ENCODE data around the gene SNX25.
"Not testable (repeated sequence)": the region's sequence is repeated elsewhere in the genome, so short reads cannot be mapped to it uniquely, and the experiment has no call there.

The SNX25 gene

DNA sequence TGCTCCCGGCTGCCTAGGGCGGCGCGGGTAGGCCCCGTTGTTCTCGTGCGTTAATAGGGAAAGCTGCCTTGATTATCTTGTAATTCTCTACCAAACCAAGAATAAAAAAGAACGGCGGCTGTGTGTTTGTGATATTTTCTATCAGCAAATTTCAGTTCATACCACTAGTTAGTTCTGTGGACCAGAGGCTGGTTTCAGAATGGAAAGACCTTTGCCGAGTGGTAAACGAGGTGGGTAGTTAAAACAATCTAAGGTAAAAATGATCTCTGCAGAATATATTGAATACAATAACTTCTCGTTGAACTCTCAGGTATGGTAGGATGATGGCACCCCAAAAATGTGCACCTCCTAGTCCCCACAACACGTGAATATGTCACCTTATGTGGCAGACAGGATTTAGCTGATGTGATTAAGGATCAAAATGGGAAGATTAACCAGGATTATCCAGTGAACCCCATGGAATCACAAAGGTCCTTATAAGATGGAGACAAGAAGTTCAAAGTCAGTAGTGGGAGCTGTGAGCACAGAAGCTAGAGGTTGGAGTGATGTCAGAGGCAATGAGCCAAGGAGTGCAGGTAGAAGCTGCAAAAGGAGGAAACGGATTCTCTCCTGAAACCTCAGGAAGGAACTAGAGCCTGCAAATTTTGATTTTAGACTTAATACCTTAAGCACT, 5.0 kb upstream of the SNX25 start:
- peak in 1 of 51 donors; percentile 62 for DNase-seq

DNA sequence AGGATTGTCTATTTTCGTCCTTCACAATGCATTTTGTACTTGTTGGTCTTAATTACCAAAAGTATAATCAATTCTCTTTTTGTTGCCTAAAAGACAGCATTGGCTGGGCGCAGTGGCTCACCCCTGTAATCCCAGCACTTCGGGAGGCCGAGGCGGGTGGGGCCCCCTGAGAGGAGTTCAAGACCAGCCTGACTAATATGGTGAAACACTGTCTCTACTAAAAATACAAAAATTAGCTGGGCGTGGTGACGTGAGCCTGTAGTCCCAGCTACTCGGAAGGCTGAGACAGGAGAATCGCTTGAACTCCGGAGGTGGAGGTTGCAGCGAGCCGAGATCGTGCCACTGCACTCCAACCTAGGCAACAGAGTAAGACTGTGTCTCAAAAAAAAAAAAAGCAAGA, 4.3 kb upstream of the SNX25 start:
- DNase-seq: not testable (repeated sequence)

DNA sequence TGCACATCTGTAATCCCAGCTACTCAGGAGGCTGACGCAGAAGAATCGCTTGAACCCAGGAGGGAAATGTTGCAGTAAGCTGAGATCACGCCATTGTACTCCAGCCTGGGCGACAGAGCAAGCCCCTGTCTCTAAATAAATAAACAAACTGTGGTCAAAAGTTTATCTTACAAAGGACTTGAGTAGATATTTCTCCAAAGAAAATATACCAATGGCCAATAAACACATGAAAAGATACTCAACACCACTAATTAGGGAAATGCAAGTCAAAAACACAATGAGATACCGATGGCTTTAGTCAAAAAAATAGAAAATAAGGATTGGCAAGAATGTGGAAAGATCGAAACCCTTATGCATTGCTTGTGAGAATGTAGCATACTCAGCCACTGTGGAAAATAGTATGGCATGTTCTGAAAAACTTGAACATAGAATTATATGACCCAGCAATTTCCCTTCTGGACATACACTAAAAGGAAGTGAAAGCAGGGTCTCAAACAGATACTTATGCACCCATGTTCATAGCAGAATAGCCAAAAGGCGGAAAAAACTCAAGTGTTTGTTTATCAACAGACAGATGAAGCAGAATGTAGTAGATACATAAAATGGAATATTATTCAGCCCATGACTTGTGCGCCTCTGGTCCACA, 3.6 kb upstream of the SNX25 start:
- no peak for DNase-seq

DNA sequence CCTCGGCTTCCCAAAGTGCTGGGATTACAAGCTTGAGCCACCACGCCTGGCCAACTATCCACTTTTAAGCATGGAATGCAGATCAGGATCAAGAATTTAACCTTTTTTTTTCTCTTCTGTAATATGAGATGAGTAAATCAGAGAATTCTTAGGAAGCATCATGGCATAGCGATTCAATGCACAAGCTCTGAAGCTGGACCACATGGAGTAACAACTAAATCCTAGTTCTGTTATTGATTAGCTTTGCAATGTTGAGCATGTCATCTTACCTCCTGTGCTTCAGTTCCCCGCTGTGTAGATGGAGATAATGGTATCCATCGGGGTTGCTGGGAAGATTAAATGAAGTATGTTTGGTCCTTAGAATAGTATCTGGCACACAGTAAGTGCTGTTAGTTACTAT, 1.9 kb upstream of the SNX25 start:
- no peak for DNase-seq

DNA sequence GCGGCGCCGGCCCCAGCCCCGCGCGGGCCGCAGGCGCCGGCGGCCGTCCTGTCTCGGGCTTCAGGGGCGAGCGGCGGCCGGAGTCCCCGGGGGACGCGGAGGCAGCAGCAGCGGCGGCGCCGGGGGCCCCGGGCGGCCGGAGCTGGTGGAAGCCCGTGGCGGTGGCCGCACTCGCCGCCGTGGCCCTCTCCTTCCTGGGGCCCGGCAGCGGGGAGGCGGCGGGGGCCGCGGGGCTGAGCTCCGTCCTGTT, 379 bp downstream of the SNX25 start:
- DNase-seq: peak in 1 of 51 donors; percentile 42

DNA sequence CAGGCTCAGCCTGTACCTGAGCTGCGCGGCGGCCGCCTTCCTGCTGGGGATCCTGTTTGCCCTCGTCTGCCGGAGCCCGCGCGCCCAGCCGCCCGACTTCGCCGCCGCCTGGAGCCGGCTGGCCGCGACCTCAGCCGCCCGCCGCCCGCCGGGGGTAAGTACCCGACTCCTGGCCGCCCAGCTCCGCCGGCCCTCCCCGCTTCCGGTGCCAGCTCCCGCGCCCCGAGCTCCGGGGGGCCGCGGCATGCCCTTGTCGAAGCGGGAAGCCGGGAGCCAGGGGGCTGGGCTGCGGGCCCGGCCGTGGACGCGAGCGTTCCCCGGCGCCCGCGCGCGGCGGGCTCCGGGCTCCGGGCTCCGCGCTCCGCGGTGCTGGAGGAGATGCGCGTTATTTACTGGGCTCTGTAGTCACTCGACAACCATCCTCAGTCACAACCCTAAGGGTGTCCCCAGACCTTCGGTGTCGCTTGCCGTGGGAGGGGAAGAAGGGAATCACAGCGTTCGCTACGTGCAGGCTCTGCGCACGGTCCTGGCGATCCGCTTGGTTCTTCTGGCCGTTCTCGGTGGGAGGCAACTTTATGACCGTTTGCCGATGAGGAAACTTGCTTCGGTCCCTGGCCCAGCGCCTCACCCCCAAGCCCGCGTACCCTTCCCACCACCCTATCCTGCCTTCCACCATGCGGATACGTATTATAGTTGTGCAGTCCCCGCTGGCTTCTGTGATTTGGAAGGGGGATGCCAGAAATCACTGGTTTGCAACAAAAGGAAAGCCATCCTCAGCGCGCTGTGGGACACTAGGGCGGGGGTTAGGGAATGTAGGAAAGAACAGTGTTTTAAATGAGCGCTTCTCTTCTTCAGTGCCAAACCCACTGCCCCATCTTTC, 944 bp downstream of the SNX25 start:
- peak in 38 of 51 donors; percentile 2 to 72 (median 38) for DNase-seq

DNA sequence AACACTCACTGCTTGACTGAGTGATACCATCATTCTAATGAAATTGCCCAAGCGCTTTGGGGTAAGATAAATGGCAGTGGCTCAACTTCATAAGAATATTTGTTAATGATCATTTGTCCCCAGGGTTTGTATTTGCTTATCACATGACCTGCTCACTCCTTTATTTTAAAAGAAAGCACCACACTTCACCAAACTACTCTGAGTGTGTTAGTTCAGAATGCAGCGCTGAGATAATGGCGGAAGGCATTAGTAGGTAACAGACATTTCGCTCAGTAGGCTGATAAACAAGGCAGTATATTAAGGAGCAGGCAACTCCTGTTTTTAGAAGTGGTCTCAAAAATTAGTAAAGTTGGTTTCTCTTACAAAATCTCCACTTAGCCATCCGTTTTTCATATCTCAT, 1.6 kb downstream of the SNX25 start:
- peak in 1 of 51 donors; percentile 43 for DNase-seq

DNA sequence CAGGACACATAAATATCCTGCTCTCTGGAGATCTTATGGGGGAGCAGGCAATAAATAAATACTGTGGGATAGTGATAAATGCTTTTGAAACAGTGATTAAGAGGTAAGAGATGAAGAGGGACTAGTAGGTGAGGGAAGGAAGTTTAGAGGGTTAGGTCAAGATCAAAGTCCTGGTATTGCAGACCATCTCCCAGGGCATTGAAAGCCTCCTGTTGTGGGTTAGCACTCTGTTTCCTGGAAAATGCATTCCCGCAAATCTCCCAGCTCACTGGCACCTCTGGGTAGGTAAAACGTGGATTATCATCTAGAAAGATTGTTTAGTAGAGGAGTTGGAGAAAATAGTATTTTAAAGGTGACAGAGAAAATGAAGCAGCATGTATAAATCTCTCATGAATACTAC, 2.2 kb downstream of the SNX25 start:
- DNase-seq: no peak

DNA sequence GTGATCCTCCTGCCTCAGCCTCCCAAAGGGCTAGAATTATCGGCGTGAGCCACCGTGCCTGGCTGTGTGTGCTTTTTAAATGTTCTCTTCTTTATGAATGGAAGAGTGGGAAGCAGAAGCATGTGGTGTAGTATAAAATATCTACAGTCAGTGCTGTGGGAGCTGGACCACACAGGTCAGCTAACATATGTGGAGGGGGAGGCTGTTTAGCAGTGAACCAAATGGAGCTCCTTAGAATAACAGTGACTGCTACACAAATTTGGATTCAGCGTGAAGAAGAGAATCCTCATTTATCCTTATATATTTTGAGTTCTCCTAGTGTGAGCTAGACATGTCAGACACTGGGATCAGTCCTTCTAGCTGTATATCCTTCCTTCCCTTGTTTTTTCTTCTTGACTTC, 3.2 kb downstream of the SNX25 start:
- no peak for DNase-seq

DNA sequence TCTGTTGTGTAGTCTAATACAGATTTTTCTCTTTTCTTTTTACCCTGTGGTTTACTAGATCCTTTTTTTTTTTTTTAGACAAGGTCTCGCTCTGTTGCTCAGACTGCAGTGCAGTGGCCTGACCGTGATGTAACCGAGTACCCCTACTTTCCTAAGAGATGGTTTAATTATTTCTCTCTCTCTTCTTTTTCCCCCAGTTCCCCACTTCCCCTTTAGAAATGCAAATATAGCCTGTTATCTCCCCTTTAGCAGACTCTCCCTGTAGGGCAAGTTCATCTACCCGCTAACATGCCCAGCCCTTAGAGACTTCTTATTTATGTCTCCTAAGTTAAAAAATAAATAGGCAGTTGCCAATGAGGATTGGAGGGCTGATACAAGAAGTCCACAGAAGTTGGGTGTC, 4.5 kb downstream of the SNX25 start:
- no peak for DNase-seq

DNA sequence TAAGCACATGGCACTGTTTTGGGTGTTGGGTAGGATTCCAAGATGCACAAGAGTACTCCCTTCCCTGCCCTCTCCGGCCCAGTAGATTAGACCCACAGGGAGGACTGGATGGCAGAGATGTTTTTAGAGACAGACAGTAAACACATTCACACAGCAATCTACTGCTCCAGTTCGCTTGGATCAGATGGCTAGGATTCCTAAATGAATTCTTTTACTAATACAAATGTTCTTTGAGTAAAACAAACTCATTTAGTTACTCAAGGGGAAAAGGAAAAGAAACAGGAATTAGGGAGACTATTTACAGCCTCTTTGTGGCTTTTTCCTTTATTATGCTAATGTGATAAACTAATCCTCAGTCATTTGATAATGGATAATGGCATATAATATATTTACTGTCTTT, 5.9 kb downstream of the SNX25 start:
- DNase-seq: no peak

DNA sequence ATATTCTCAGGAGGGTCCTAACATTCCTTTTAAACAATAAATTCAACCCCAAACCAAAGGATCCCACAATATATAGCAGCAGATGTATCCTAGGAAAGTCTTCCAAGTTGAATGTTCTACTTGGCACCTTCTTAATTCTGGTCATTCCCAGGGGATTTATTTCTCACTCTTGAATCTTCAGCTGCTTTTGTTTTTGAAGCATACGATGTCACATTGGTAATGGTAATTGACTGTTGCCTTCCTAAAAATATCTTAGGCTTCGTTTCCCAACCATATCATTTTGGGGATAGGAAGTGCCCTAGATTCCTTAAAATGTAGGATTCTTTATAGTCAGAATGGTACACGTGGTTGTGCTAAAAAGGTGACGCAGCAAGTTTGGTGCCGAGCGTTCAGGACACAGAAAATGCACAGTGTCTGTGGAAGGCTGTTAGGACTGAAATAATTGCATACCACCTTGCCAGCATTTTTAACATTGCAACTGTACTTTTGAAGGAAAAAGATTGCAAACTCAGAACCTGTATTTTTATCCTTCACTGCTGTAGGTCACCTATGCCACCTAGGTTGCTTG, 8.1 kb downstream of the SNX25 start:
- no peak for DNase-seq

DNA sequence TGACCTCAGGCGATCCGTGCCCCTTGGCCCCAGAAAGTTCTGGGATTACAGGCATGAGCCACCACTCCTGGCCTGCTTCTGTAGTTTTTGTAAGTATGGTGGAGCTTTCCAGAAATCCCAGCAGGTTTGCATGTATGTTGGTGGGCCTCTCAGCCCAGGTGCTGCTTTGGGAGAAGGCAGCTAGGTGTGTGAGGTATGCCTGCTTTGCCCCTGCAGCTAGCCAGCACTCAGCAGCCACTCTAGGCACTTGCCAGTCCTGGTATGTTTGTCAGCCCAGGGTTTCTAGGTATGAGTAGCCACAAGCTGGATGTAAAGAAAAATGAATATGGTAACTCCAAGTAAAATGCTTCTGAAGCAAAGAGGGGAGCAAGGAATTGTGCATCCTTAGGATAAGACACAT, 8.9 kb downstream of the SNX25 start:
- no peak for DNase-seq

DNA sequence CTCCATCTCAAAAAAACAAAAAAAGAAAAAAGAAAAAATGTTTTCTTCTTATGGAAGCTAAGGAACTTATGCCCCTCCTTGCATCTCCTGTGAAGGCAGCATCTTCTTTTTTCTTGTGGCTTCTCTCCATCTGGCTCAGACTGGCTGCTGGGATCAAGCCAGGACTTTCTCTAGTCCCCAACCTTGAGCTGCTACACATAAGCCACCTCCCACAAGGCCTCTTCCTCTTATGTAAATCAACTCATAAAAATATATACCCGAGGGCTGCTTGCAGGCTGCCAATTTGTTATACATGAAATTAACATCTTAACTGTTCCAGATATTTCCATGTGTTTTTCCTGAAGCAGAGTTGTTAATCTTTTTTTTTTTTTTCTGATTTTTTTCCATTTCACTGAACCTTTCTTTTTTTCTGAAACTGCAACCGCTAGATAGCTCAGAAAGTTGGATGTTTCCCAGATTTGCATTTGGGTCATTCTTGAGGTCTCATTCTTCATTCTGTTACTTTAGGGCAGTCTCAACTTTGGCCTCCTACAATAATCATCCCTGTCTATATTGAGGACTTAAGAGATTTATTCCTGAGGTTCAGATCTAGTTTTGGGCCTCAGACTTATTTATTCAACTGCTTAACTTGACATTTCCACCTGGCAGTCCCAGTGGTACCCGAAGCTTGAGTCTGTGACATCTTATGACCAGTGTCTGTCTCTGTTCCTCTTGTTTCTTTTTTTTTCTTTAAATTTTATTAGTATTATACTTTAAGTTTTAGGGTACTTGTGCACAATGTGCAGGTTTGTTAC, 10.3 kb downstream of the SNX25 start:
- DNase-seq: peak in 3 of 51 donors; percentile 7 to 21 (median 17)

DNA sequence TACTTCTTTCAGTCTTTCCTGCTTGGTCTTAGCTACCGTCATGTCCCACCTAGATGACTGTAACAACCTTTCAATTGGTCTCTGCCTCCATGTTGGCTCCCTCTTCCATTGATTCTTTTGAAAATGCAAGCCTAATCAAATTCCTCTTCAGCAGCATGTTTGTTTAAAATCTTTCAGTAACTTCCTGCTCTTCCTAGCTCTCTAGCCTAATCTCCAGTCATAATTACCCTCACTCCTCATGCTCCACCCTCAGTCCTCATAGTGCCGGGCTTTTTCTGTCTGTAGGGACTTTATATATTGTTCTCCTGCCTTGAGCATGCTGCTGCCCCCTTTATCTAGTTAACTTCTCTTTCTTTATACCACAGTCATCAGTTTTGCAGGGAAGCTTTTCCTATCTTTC, 12.1 kb downstream of the SNX25 start:
- DNase-seq: no peak

DNA sequence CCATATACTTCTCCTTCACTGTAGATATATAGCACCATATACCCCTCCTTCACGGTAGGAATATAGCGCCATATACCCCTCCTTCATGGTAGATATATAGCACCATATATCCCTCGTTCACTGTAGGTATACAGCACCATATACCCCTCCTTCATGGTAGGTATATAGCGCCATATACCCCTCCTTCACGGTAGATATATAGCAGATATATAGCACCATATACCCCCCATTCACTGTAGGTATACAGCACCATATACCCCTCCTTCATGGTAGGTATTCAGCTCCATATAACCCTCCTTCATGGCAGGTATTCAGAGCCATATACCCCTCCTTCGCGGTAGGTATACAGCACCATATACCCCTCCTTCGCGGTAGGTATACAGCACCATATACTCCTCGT, 12.5 kb downstream of the SNX25 start:
- DNase-seq: no peak

DNA sequence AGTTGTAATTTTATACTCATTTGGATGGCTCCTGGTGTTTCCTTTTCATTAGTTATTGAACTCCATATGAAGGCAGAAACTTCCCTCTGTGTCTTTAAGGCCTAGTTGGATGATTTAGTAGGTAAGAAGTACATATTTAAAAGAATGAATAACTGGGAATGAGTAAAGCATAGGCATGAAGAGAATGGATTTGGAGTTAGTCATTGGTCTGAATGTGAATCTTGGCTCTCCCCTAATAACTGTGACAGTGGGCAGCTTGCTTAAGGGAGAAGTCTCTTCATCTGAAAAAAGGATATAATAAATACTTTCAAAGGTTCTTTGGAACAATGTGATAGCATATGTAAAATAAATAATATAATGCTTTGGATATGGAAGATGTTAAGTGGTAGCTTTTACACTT, 13.2 kb downstream of the SNX25 start:
- no peak for DNase-seq

DNA sequence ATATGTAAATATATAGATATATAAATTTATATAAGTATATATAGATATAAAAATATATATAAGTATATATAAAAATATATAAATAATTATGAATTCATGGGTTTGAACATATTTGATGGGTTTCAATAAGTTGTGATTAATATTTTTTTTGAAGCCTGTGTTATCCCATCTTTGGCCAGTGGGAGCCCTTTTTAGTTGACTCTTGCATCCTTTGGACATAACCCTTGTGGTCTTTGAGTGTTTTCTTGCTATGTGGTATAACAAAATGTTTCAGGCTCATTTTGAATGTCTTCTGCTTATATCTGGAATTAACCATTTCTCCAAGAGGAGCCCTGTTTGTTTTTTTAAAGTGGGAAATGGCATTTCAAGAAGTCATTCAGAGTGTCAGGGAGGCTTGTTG, 15.2 kb downstream of the SNX25 start:
- DNase-seq: no peak

DNA sequence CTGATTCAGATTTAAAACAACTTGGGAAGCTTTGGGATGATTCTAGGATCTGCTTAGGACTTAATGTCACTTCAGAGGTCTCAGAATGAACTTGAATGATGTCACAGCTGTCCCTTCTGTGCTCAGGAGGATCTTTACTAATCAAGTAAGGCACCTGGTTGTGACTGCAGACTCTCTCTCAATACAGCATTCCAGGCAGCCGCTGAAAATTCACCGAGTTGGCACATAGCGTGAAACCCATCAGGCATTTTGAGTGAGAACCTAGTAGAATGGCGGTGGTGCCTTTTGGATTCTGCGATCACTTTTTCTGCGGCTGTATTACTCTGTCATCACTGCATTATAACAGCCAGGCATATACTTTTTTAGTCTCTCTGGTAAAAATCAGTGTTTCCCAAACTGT, 16.5 kb downstream of the SNX25 start:
- DNase-seq: no peak

DNA sequence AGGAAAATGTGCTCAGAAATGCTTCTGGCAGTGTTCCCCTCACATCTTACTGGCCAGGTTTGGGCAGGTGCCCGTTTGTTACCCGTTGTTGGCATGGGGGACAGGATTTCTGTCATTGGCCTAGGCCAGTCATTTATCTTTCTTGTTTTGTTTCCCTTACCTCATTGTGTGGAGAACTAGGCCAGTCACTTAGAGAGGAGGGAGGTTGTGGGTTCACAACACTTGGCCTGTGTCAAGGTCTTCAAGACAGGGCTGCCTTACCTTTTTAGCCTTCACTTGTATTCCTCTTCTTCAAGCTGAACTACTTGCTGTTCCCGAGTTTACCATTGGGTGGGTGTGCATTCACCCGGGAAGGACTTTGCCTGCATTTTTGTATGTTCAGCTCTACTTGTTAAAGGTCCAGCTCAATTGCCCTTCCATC, 17.7 kb downstream of the SNX25 start:
- DNase-seq: no peak

DNA sequence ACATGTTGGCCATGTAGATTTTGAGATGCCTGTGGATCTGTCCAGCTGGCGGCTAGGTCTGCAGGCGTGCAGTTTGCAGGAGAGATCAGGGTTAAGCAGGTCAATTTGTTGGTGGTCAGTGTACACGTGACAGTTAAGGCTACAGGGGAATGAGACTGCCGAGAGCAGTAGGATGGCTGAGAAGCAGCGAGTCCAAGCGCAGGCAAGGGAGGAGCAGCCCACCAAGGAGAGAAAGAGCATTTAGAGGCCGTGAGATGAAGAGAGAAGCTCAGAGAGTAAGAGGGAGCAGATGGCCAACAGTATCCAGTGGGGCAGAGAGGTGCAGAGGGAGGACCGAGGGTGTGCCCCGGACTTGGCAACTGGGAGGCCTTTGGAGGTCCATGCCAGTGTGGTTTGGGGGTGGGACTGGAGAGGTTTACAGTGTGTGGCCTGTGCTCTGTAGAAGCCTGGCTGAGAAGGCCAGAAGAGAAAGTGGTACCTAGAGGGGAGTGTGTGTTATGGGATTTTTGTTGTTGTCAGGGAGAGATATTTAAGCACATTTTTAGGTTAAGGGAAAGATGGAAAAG, 18.4 kb downstream of the SNX25 start:
- DNase-seq: no peak

Data from hypothalamus (tissue), 51 donors.